A549 (cell line): ENCODE results near the gene CEP112. TPM values are rescaled to one million over a fixed set of nuclear protein-coding genes. Genes with fewer than 3 reads are reported as not detected.

ENCODE experiments used
- ATAC-seq, 2 experiments: fragments of 200-7000 bp in 1 of 2; fragments of >200 bp in 1 of 2; cut with Nextera tagmentation in 1 of 2; cut with Tn5 transposase in 1 of 2; 3 replicates each; pipeline versions ENCODE4 v1.8.0 to v1.9.1; 2018 to 2020; ENCODE audit warnings: mild to moderate bottlenecking in 1 of 2, moderate library complexity in 1 of 2
- CTCF ChIA-PET: fragments of 300-600 bp; sonication (Branson Sonifier 250); formaldehyde crosslinking; extraction: SDS; loops from one replicate; lab custom pipeline; 2021; ENCODE audit warnings: antibody characterized with exemption, inconsistent platforms; lab: Yijun Ruan, JAX
- POLR2A ChIA-PET: fragments of 350-600 bp; formaldehyde crosslinking; extraction: SDS; loops from one replicate; lab custom pipeline; 2021; ENCODE audit warnings: antibody characterized with exemption, inconsistent platforms; lab: Yijun Ruan, JAX
- DNase-seq, 2 experiments: peaks; one replicate each; pipeline versions ENCODE4 v3.0.0 to v3.0.0-alpha.2; 2011 to 2016; ENCODE audit warnings: low read depth in 1 of 2, low spot score in 1 of 2
- FAIRE-seq: peaks from 2 replicates; lab custom pipeline; 2011; peaks lifted over from hg19 to GRCh38; lab: Jason Lieb, UNC
- H3K27ac ChIP-seq, 2 experiments: fragments of >200 bp; sonication (Bioruptor Twin); formaldehyde crosslinking; 3 replicates each; pipeline ENCODE4 v1.5.1; 2016 to 2017
- H3K4me1 ChIP-seq: fragments of >200 bp; sonication (Bioruptor Twin); formaldehyde crosslinking; 3 replicates; pipeline ENCODE4 v1.6.1; 2016
- H3K4me2 ChIP-seq: fragments of >200 bp; sonication (Bioruptor Twin); formaldehyde crosslinking; 3 replicates; pipeline ENCODE4 v1.6.1; 2016
- H3K4me3 ChIP-seq: fragments of >200 bp; sonication (Bioruptor Twin); formaldehyde crosslinking; 3 replicates; pipeline ENCODE4 v1.5.1; 2016
- H3K9me3 ChIP-seq: fragments of >200 bp; sonication (Bioruptor Twin); formaldehyde crosslinking; 3 replicates; pipeline ENCODE4 v1.6.1; 2016
- CEBPB ChIP-seq, 2 experiments: fragments of >200 bp in 1 of 2; sonication (Bioruptor Twin) in 1 of 2; formaldehyde crosslinking in 1 of 2; IDR thresholded peaks; 2 replicates each; pipeline ENCODE4 v1.6.1; 2012 to 2016
- CHD2 ChIP-seq: fragments of 150-350 bp; IDR thresholded peaks from 2 replicates; pipeline ENCODE4 v1.6.1; 2014; ENCODE audit warnings: low read length; ENCODE audit not compliant: partially characterized antibody
- E2F6 ChIP-seq: IDR thresholded peaks from 2 replicates; pipeline ENCODE4 v1.6.1; 2012; ENCODE audit warnings: low read depth, borderline replicate concordance
- EHMT2 ChIP-seq: fragments of 200-600 bp; sonication (generic); IDR thresholded peaks from 2 replicates; pipeline ENCODE4 v1.6.1; 2016; ENCODE audit warnings: antibody characterized with exemption, low read depth, mild to moderate bottlenecking, moderate library complexity
- EP300 ChIP-seq, 2 experiments: fragments of >200 bp; sonication (Bioruptor Twin); formaldehyde crosslinking; IDR thresholded peaks; 2 replicates in 1 of 2; 3 replicates in 1 of 2; pipeline ENCODE4 v1.6.1; 2016 to 2017
- ESRRA ChIP-seq: fragments of 150-350 bp; IDR thresholded peaks from 2 replicates; pipeline ENCODE4 v1.6.1; 2014; ENCODE audit warnings: mild to moderate bottlenecking, low read length, borderline replicate concordance
- FOSB ChIP-seq: fragments of 250-450 bp; sonication (Bioruptor Pico); IDR thresholded peaks from 2 replicates; pipeline ENCODE4 v1.5.0; 2020; ENCODE audit warnings: mild to moderate bottlenecking, moderate library complexity
- FOXS1 ChIP-seq: fragments of 250-450 bp; sonication (Bioruptor Pico); IDR thresholded peaks from 2 replicates; pipeline ENCODE4 v1.5.0; 2020; ENCODE audit warnings: mild to moderate bottlenecking, moderate library complexity
- GATA3 ChIP-seq: IDR thresholded peaks from 2 replicates; pipeline ENCODE4 v1.6.1; 2012; ENCODE audit warnings: borderline replicate concordance
- HMGXB4 ChIP-seq: fragments of 250-450 bp; sonication (Bioruptor Pico); IDR thresholded peaks from 2 replicates; pipeline ENCODE4 v1.5.0; 2021; ENCODE audit warnings: mild to moderate bottlenecking, moderate library complexity, borderline replicate concordance
- HOXA7 ChIP-seq: fragments of 250-450 bp; sonication (Bioruptor Pico); IDR thresholded peaks from 2 replicates; pipeline ENCODE4 v1.5.0; 2020; ENCODE audit warnings: mild to moderate bottlenecking, moderate library complexity
- HOXB5 ChIP-seq: fragments of 250-450 bp; sonication (Bioruptor Pico); IDR thresholded peaks from 2 replicates; pipeline ENCODE4 v1.5.0; 2020; ENCODE audit warnings: mild to moderate bottlenecking, moderate library complexity
- MAZ ChIP-seq: fragments of 150-350 bp; IDR thresholded peaks from 2 replicates; pipeline ENCODE4 v1.6.1; 2014; ENCODE audit warnings: antibody characterized with exemption, low read depth, low read length, borderline replicate concordance
- MYC ChIP-seq: IDR thresholded peaks from 2 replicates; pipeline ENCODE4 v1.6.1; 2012; ENCODE audit warnings: mild to moderate bottlenecking, inconsistent platforms, low read length, improper control_type of control experiment, borderline replicate concordance
- NFE2L2 ChIP-seq: fragments of 150-350 bp; conservative IDR thresholded peaks from 2 replicates; pipeline ENCODE4 v1.6.1; 2014; ENCODE audit warnings: low read length
- NPAS2 ChIP-seq: fragments of 250-450 bp; sonication (Bioruptor Pico); IDR thresholded peaks from 2 replicates; pipeline ENCODE4 v1.8.0; 2022; ENCODE audit warnings: mild to moderate bottlenecking, moderate library complexity, borderline replicate concordance
- RAD21 ChIP-seq, 2 experiments: fragments of >200 bp in 1 of 2; sonication (Bioruptor Twin) in 1 of 2; formaldehyde crosslinking in 1 of 2; IDR thresholded peaks in 1 of 2; conservative IDR thresholded peaks in 1 of 2; 2 replicates in 1 of 2; 3 replicates in 1 of 2; pipeline ENCODE4 v1.6.1; 2012 to 2018; ENCODE audit warnings: inconsistent platforms in 1 of 2
- RNF2 ChIP-seq: fragments of 200-600 bp; sonication (generic); IDR thresholded peaks from 2 replicates; pipeline ENCODE4 v1.6.1; 2016; ENCODE audit warnings: low read depth, mild to moderate bottlenecking, antibody characterized with exemption, moderate library complexity, borderline replicate concordance
- SREBF2 ChIP-seq: fragments of 450-650 bp; IDR thresholded peaks from 2 replicates; pipeline ENCODE4 v1.6.1; 2014; ENCODE audit warnings: mild to moderate bottlenecking, moderate library complexity
- TFCP2L1 ChIP-seq: fragments of 250-450 bp; sonication (Bioruptor Pico); IDR thresholded peaks from 2 replicates; pipeline ENCODE4 v1.5.0; 2021; ENCODE audit warnings: mild to moderate bottlenecking
- USF2 ChIP-seq: fragments of 450-650 bp; IDR thresholded peaks from 2 replicates; pipeline ENCODE4 v1.6.1; 2014; ENCODE audit warnings: antibody characterized with exemption
- WGBS: methylation state at CpG from one replicate; pipeline ENCODE4 v1.1.6; 2017; ENCODE audit errors: missing lambda C conversion rate; 5-methylcytosine and 5-hydroxymethylcytosine counted together
- polyA plus RNA-seq, 4 experiments: library from polyadenylated mRNA; depleted of rRNA in 3 of 4; stranded (reverse); fragments of >200 nt; fragmentation: RNase III in 1 of 4; extraction: RNeasy Plus Mini Kit Qiagen cat#74134 plus additional on column Dnase treatment in 1 of 4; gene quantifications; 2 replicates in 3 of 4; 3 replicates in 1 of 4; pipeline ENCODE4 v1.2.3, GENCODE V29; 2011 to 2017
- TF ChIP-seq, protein P1 (sequence below): IDR thresholded peaks from 2 replicates; pipeline ENCODE4 v1.6.1; 2012

The CEP112 gene
- polyA plus RNA-seq, 2 of the 4 experiments (the other 2 are of a cell fraction) = 9.6 to 15.2 TPM

DNA sequence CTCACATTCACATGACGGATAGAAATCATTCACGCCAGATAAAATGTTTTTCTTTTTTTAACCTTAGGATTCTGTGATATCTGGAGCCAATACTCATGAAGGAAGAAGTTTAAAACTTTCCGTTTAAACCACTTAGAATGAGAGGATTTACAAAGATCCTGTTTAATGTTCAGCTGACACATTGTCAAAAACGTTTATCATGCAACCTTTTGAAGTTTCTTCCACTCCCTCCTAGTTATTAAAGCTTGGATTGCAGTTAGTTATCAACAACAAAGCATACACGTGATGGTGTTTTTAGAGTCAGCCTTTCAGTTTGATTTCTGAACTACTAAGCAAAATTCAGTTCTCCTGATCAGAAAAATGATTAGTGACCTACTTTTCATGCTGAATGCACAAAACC is 487.2 kb downstream of the CEP112 start:
- no peak for ATAC-seq

DNA sequence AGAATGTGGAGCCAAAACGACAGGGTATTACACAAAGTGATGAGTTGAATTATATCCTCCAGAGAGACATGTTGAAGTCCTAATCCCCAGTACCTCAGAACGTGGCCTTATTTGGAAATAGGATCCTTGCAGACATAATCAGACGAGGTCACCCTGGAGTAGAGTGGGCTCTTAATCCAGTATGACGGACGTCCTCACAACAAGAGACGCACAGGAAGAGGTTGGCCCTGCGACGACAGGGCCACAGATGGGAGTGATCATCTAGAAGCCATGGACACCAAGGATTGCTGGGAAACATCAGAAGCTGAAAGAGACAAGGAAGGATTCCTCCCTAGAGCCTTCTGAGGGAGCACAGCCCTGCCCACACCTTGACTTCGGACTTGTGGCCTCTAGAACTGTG is 488.0 kb downstream of the CEP112 start:
- peaks cover 2% of the 10 kb centered on the region for H3K4me1 ChIP-seq
- whole genome bisulfite sequencing = 81% methylated on average over 9 of the region's 9 CpGs
- ChIA-PET CTCF (interaction anchor here (0.7 to 1.5 kb wide), 5 partner anchors 9 to 461 kb away, joined by 3 read pairs; no protein-coding TSS in a partner anchor), POLR2A (no interaction called here)
- H3K4me2 ChIP-seq = no peak overlapping the region
- no peak overlapping the region for H3K4me3 ChIP-seq
- H3K27ac ChIP-seq = no peak overlapping the region
- ATAC-seq = no peak
- no peaks in the 10 kb centered on the region for H3K9me3 ChIP-seq
- peak; percentile 78 for FAIRE-seq
- no peak for TF ChIP-seq NFE2L2
- TF ChIP-seq, protein P1, sequence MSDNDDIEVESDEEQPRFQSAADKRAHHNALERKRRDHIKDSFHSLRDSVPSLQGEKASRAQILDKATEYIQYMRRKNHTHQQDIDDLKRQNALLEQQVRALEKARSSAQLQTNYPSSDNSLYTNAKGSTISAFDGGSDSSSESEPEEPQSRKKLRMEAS = no peak
- TF ChIP-seq HMGXB4 = no peak
- no peak for TF ChIP-seq FOSB (CRISPR knock-in tag)
- TF ChIP-seq E2F6 = no peak
- TF ChIP-seq EP300 (IDR thresholded peaks at IDR 0.05) = no peak
- TF ChIP-seq NPAS2 (CRISPR knock-in tag) = no peak
- no peak for TF ChIP-seq RNF2
- no peak for TF ChIP-seq ESRRA
- TF ChIP-seq CHD2 = no peak
- TF ChIP-seq USF2 = no peak
- TF ChIP-seq MAZ = no peak
- TF ChIP-seq CEBPB (IDR thresholded peaks at IDR 0.05) = no peak
- no peak for TF ChIP-seq MYC
- no peak for TF ChIP-seq EHMT2
- no peak for TF ChIP-seq GATA3
- no peak for DNase-seq

More for the DNA sequence above, 487.2 kb downstream of the CEP112 start:
- DNase-seq (no peak), FAIRE-seq (peak; percentile 97)
- H3K4me2 ChIP-seq = no peak overlapping the region
- POLR2A ChIA-PET = no interaction called here
- H3K27ac ChIP-seq = no peak overlapping the region
- no peaks in the 10 kb centered on the region for H3K4me1 ChIP-seq
- no peak for TF ChIP-seq HOXA7 (CRISPR knock-in tag)
- TF ChIP-seq RAD21 (conservative IDR thresholded peaks at IDR 0.05 in 1 of 2, IDR thresholded peaks at IDR 0.05 in 1 of 2) = no peak
- no peak for TF ChIP-seq ESRRA
- TF ChIP-seq CEBPB (IDR thresholded peaks at IDR 0.05) = no peak
- TF ChIP-seq FOSB (CRISPR knock-in tag) = no peak
- TF ChIP-seq EHMT2 = no peak
- TF ChIP-seq HOXB5 (CRISPR knock-in tag) = no peak
- CTCF ChIA-PET = interaction anchor here (0.7 kb wide), 1 partner anchor 460 kb away, joined by 3 read pairs; no protein-coding TSS in a partner anchor
- H3K4me3 ChIP-seq = no peak overlapping the region
- 68% methylated on average over 5 of the region's 5 CpGs for WGBS
- no peaks in the 10 kb centered on the region for H3K9me3 ChIP-seq

DNA sequence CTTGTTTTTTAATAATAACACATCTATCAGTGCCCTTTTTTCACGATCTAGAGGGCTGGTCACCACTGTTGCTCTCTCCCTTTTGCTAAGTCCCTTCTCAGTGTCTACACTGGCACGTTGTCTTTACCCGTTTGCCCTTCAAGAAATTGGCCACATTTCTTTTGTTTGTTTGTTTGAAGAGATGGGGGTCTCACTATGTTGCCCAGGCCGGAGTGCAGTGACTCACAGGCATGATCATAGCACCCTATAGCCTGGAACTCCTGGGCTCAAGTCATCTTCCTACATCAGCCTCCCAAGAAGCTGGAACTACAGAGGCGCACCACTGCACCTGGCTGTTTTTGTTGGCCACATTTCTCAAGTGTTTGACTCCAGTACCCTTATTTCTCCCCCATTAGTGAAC is 492.5 kb downstream of the CEP112 start:
- Histone ChIP-seq H3K4me2 (no peak overlapping the region), H3K9me3 (no peaks in the 10 kb centered on the region), H3K27ac (peak overlapping the region in 1 of 2 experiments; percentile 18; a peak in 1 of 6 replicates), H3K4me1 (peaks cover 27% of the 10 kb centered on the region), H3K4me3 (no peak overlapping the region)
- WGBS = 62% methylated on average over 5 of the region's 5 CpGs
- ChIA-PET CTCF (no interaction called here), POLR2A (no interaction called here)
- no peak for TF ChIP-seq RAD21 (conservative IDR thresholded peaks at IDR 0.05 in 1 of 2, IDR thresholded peaks at IDR 0.05 in 1 of 2)
- TF ChIP-seq EP300 (IDR thresholded peaks at IDR 0.05) = no peak
- no peak for TF ChIP-seq CHD2
- TF ChIP-seq TFCP2L1 (CRISPR knock-in tag) = no peak
- no peak for TF ChIP-seq SREBF2
- TF ChIP-seq FOXS1 (CRISPR knock-in tag) = no peak
- TF ChIP-seq RNF2 = no peak
- no peak for TF ChIP-seq MAZ
- FAIRE-seq (no peak), ATAC-seq (no peak), DNase-seq (no peak)
